Stimulated activated naive CD8-positive, alpha-beta T cell treated with anti-CD3 and anti-CD28 coated beads, Interleukin-15, Interleukin-2, amounts not matched to agents 100 ng/mL and 50 ng/mL, for 24 hours (primary cell): ENCODE results near the gene SPSB2.
A peak's percentile ranks its signal among the peaks of the same experiment; 100 is the strongest.
"Not testable (repeated sequence)": the region's sequence is repeated elsewhere in the genome, so short reads cannot be mapped to it uniquely, and the experiment has no call there.

ENCODE experiments used
- H3K27ac Mint-ChIP-seq: one replicate; pipeline ENCODE4 v1.8.0; 2021; ENCODE audit warnings: mild to moderate bottlenecking, mixed read lengths
- H3K27me3 Mint-ChIP-seq: one replicate; pipeline ENCODE4 v1.8.0; 2021; ENCODE audit warnings: mixed read lengths
- H3K36me3 Mint-ChIP-seq: one replicate; pipeline ENCODE4 v1.8.0; 2021; ENCODE audit warnings: low read depth, mixed read lengths
- H3K4me1 Mint-ChIP-seq: one replicate; pipeline ENCODE4 v1.8.0; 2021; ENCODE audit warnings: low read depth, mixed read lengths
- H3K4me3 Mint-ChIP-seq: one replicate; pipeline ENCODE4 v1.8.0; 2021; ENCODE audit warnings: mild to moderate bottlenecking, mixed read lengths
- H3K9me3 Mint-ChIP-seq: one replicate; pipeline ENCODE4 v1.8.0; 2021; ENCODE audit warnings: mixed read lengths

The SPSB2 gene

GRCh38 chr12:6868211-6869048, 4.7 kb downstream of the SPSB2 start:
- H3K4me3 Mint-ChIP-seq = peak overlapping the region; percentile 94
- H3K9me3 Mint-ChIP-seq = no peaks in the 10 kb centered on the region
- H3K27ac Mint-ChIP-seq = peak overlapping the region; percentile 93
- no peaks in the 10 kb centered on the region for H3K27me3 Mint-ChIP-seq
- peaks cover 71% of the 10 kb centered on the region for H3K36me3 Mint-ChIP-seq
- peaks cover 64% of the 10 kb centered on the region for H3K4me1 Mint-ChIP-seq

GRCh38 chr12:6867413-6868210, 5.5 kb downstream of the SPSB2 start, which contains the start of gene TPI1:
TSS of gene TPI1 (plus strand) at chr12:6867531. CDS start at chr12:6867567, 36 bp downstream.
- H3K4me1 Mint-ChIP-seq = peaks cover 60% of the 10 kb centered on the region
- peak within 1 kb of the TSS; percentile 99 for H3K27ac Mint-ChIP-seq
- no peaks in the 10 kb centered on the region for H3K9me3 Mint-ChIP-seq
- peak within 1 kb of the TSS; percentile 94 for H3K4me3 Mint-ChIP-seq
- no peaks in the 10 kb centered on the region for H3K27me3 Mint-ChIP-seq
- peaks cover 75% of the 10 kb centered on the region for H3K36me3 Mint-ChIP-seq

GRCh38 chr12:6866920-6867412, 6.1 kb downstream of the SPSB2 start:
- peaks cover 74% of the 10 kb centered on the region for H3K36me3 Mint-ChIP-seq
- no peaks in the 10 kb centered on the region for H3K27me3 Mint-ChIP-seq
- peak overlapping the region; percentile 94 for H3K4me3 Mint-ChIP-seq
- H3K9me3 Mint-ChIP-seq = no peaks in the 10 kb centered on the region
- peak overlapping the region; percentile 99 for H3K27ac Mint-ChIP-seq
- H3K4me1 Mint-ChIP-seq = peaks cover 53% of the 10 kb centered on the region

GRCh38 chr12:6866163-6866919, 6.8 kb downstream of the SPSB2 start:
- peak overlapping the region; percentile 94 for H3K4me3 Mint-ChIP-seq
- no peaks in the 10 kb centered on the region for H3K9me3 Mint-ChIP-seq
- H3K27ac Mint-ChIP-seq = peak overlapping the region; percentile 99
- H3K36me3 Mint-ChIP-seq = peaks cover 71% of the 10 kb centered on the region
- no peaks in the 10 kb centered on the region for H3K27me3 Mint-ChIP-seq
- peaks cover 47% of the 10 kb centered on the region for H3K4me1 Mint-ChIP-seq

GRCh38 chr12:6865307-6865706, 7.8 kb downstream of the SPSB2 start:
- not testable (repeated sequence) for H3K4me3 Mint-ChIP-seq, H3K27ac Mint-ChIP-seq, H3K9me3 Mint-ChIP-seq, H3K27me3 Mint-ChIP-seq
- H3K36me3 Mint-ChIP-seq = peaks cover 72% of the 10 kb centered on the region
- H3K4me1 Mint-ChIP-seq = peaks cover 36% of the 10 kb centered on the region

GRCh38 chr12:6863586-6864321, 9.3 kb downstream of the SPSB2 start:
- no peak overlapping the region for H3K27ac Mint-ChIP-seq
- peaks cover 21% of the 10 kb centered on the region for H3K4me1 Mint-ChIP-seq
- H3K9me3 Mint-ChIP-seq = no peaks in the 10 kb centered on the region
- H3K4me3 Mint-ChIP-seq = no peak overlapping the region
- H3K36me3 Mint-ChIP-seq = peaks cover 70% of the 10 kb centered on the region
- H3K27me3 Mint-ChIP-seq = no peaks in the 10 kb centered on the region

- H3K4me3 Mint-ChIP-seq = no peak overlapping the region
- H3K9me3 Mint-ChIP-seq = no peaks in the 10 kb centered on the region
- H3K27me3 Mint-ChIP-seq = no peaks in the 10 kb centered on the region
- H3K36me3 Mint-ChIP-seq = peaks cover 68% of the 10 kb centered on the region
- peaks cover 14% of the 10 kb centered on the region for H3K4me1 Mint-ChIP-seq
- H3K27ac Mint-ChIP-seq = no peak overlapping the region
Measured at GRCh38 chr12:6863033-6863432, 10.1 kb downstream of the SPSB2 start.

GRCh38 chr12:6861391-6861790, 11.7 kb downstream of the SPSB2 start:
- Mint-ChIP-seq H3K27me3 (no peaks in the 10 kb centered on the region), H3K27ac (no peak overlapping the region)

GRCh38 chr12:6860942-6861341, 12.2 kb downstream of the SPSB2 start:
- H3K9me3 Mint-ChIP-seq = no peaks in the 10 kb centered on the region
- H3K4me3 Mint-ChIP-seq = no peak overlapping the region
- no peaks in the 10 kb centered on the region for H3K27me3 Mint-ChIP-seq
- peaks cover under 1% of the 10 kb centered on the region for H3K4me1 Mint-ChIP-seq
- no peak overlapping the region for H3K27ac Mint-ChIP-seq
- peaks cover 84% of the 10 kb centered on the region for H3K36me3 Mint-ChIP-seq

More at GRCh38 chr12:6861391-6861790, 11.7 kb downstream of the SPSB2 start:
- Mint-ChIP-seq H3K9me3 (no peaks in the 10 kb centered on the region), H3K36me3 (peaks cover 81% of the 10 kb centered on the region), H3K4me1 (peaks cover 2% of the 10 kb centered on the region), H3K4me3 (no peak overlapping the region)

GRCh38 chr12:6860116-6860515, 13.0 kb downstream of the SPSB2 start:
- Mint-ChIP-seq H3K9me3 (no peaks in the 10 kb centered on the region), H3K4me1 (peaks cover 3% of the 10 kb centered on the region), H3K27ac (no peak overlapping the region), H3K27me3 (no peaks in the 10 kb centered on the region), H3K4me3 (no peak overlapping the region), H3K36me3 (peaks cover 81% of the 10 kb centered on the region)

GRCh38 chr12:6858799-6859198, 14.3 kb downstream of the SPSB2 start:
- no peak overlapping the region for H3K4me3 Mint-ChIP-seq
- no peaks in the 10 kb centered on the region for H3K27me3 Mint-ChIP-seq
- H3K27ac Mint-ChIP-seq = no peak overlapping the region
- H3K4me1 Mint-ChIP-seq = peaks cover 13% of the 10 kb centered on the region
- no peaks in the 10 kb centered on the region for H3K9me3 Mint-ChIP-seq
- peaks cover 75% of the 10 kb centered on the region for H3K36me3 Mint-ChIP-seq

GRCh38 chr12:6855322-6855721, 17.8 kb downstream of the SPSB2 start:
- peak overlapping the region; percentile 98 for H3K27ac Mint-ChIP-seq
- no peaks in the 10 kb centered on the region for H3K9me3 Mint-ChIP-seq
- H3K4me1 Mint-ChIP-seq = peaks cover 32% of the 10 kb centered on the region
- H3K36me3 Mint-ChIP-seq = peaks cover 49% of the 10 kb centered on the region
- no peaks in the 10 kb centered on the region for H3K27me3 Mint-ChIP-seq
- H3K4me3 Mint-ChIP-seq = no peak overlapping the region

GRCh38 chr12:6854036-6854435, 19.1 kb downstream of the SPSB2 start:
- peaks cover 49% of the 10 kb centered on the region for H3K36me3 Mint-ChIP-seq
- peaks cover 44% of the 10 kb centered on the region for H3K4me1 Mint-ChIP-seq
- no peaks in the 10 kb centered on the region for H3K9me3 Mint-ChIP-seq
- H3K27me3 Mint-ChIP-seq = no peaks in the 10 kb centered on the region
- H3K27ac Mint-ChIP-seq = peak overlapping the region; percentile 98
- H3K4me3 Mint-ChIP-seq = peak overlapping the region; percentile 95

- Mint-ChIP-seq H3K27me3 (no peaks in the 10 kb centered on the region), H3K36me3 (peaks cover 47% of the 10 kb centered on the region), H3K4me3 (peak overlapping the region; percentile 95), H3K9me3 (no peaks in the 10 kb centered on the region), H3K27ac (peak overlapping the region; percentile 98), H3K4me1 (peaks cover 45% of the 10 kb centered on the region)
Measured at GRCh38 chr12:6853626-6854025, 19.5 kb downstream of the SPSB2 start.
